ENCODE measurements around the gene STK11IP.

- TF ChIP-seq GATA2 (IDR thresholded peaks at IDR 0.05; ENCODE audit: low read depth, low read length) (no peak), GATA3 (IDR thresholded peaks at IDR 0.05; ENCODE audit: low read depth, low read length) (no peak)
Observed at GRCh38 chr2:219618733-219619122, 21.1 kb downstream of the STK11IP start.
